Activated T-cell treated with anti-CD3 and anti-CD28 coated beads for 48 hours (primary cell): Measurements from ENCODE around the gene MFAP2.

ENCODE experiments used
- DNase-seq: peaks from one replicate; pipeline ENCODE4 v3.0.0-alpha.2; 2020; ENCODE audit warnings: low read depth

MFAP2 gene, protein sequence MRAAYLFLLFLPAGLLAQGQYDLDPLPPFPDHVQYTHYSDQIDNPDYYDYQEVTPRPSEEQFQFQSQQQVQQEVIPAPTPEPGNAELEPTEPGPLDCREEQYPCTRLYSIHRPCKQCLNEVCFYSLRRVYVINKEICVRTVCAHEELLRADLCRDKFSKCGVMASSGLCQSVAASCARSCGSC

DNA sequence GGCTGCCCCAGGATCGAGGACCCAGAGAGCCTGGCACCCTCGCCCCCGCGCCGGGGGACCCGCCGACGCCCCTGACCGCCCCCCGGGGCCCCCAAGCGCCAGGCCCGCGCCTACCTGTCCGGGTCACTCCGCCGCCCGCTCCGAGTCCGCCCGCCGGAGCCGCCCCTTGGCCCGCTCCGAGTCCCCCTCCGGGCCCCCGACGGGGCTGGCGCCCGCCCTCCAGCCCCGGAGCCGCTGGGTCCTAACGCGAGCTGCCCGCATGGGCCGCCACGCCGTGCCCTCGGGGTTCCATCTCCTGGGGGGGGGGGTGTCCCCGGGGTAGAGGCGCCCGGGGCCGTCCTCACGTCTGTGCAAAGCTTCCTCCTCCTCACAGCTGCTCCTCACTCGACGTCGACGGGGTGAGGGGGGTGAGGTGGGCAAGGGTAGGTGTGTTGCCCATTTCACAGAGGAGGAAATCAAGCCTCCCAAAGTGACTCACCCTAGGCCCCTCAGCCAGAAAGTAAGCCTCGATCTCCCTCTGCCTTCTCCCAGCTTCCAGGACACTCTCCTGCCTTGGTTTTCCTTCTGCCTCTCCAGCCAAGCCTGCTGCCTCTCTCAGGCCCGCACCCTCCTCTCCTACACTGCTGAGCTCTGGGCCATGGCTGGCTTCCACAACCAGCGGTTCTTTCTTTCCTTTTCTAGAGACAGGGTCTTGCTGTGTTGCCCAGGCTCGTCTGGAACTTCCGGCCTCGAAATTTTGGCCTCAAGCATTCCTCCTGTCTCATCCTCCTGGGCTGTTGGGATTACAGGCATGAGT, at the start of gene MFAP2:
Gene MFAP2 (minus strand): TSS at position 148 of the 796 bp plus-strand sequence. CDS start 2,347 bp downstream, outside the sequence.
- DNase-seq = no peak

DNA sequence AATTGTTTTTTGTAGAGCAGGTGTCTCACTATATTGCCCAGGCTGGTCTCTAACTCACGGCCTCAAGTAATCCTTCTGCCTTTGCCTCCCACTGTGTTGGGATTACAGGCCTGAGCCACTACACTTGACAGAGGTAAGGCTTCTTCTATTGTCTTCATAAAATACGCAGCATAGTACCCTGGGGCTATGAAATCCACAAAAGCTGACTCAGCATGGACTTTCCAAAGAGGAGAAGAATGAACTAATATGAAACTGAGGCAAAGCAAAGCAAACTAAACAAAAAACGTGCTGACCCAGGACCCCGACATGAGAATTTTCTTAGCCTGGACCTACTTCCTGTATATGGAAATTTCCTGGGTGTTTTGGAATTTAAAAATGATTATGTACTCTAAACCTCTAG, 49.8 kb upstream of the MFAP2 start:
- DNase-seq = no peak

DNA sequence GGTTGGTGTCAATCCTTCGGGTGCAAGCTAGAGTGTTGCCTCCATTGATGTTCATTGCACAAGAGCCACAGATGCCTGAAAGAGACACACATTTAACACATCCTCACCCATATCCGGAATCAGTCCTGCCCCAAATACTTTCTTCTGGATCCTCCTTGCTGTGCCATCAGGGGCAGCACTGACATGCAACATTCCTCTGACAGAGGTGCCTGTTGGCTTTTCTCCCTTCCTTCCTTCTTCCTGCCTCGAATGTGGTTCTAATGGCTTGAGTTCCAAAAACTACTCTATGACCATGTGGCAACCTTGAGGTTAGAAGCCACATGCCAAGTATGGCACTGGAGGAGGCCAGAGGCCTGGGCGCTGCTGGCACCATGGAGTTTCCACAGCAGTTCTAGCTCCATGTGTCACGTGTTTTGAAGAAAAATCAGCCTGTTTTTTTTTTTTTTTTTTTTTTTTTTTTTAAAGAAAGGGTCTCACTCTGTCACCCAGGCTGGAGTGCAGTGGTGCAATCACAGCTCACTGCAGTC, 48.3 kb upstream of the MFAP2 start:
- DNase-seq = no peak

DNA sequence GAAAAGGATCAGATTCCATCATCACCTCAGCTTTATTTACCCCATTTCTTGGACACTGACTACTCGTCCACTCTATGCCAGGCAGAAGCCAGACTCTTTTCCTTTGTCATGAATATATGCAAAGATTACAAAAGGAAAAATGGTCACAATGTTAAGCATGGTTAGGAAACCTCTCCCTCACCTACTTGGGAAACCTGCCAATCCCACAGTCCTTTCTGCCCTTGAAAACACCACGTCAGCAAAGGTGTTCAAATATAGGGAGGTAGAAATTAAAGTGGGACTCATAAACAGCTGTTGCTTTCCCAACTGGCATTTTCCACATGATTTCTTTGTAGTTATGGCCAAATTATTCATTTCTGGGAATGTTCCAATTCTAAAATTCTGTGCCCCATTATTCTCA, 47.5 kb upstream of the MFAP2 start:
- DNase-seq = no peak

DNA sequence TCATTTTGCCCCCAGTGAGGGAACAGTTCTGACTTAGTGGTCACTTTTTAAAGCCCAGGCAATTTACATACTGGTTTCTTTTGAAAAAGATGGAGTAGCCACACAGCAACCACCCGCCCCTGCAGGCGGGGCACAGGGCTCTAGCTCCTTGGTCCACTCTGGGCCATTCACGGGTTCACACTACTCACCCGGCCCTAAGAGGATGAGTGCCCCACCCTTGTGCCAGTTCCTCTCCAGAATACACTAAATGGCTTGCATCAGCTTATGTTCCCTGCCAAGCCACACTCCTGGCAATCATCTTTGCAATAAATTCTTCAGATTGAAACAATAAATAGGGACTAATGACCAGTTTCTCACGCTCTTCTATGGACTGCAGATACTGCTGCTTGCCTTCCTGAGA, 47.0 kb upstream of the MFAP2 start:
- DNase-seq = no peak

DNA sequence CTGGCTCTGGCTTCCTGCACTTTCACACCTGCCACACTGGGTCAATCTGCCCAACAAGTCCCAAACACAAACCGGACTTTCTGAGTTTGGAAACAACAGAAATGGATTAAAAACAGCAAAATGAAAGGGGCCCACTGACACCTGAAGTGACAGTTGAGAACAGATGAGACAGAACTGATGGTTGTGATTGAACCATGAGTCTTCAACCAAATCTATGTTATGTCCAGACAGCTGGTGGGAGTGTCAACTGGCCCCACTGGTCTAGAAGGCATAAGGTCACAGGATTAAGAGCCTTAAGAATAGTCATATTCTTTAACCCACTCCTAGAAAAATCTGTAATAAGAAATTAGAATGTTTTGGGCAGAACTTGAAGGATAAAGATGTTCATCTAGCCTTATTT, 44.3 kb upstream of the MFAP2 start:
- DNase-seq = no peak

DNA sequence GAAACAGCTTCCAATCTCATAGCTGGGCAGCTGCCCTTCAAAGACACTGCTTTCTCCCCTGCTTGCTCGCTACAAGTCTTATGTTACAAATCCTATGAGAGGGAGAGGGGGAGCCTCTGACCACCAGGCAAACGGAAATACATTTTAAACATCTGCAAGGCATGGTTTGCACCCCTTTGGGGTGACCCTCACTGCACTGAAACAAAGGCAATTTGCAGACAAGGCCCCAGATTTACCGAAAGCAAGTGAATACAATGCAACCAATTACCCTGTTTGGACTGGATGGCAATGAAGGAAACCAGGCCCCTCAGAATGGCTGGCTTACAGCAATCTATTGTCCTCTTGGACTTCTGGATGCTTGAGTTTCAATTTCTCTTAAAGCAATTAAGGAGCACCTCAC, 43.2 kb upstream of the MFAP2 start:
- no peak for DNase-seq

DNA sequence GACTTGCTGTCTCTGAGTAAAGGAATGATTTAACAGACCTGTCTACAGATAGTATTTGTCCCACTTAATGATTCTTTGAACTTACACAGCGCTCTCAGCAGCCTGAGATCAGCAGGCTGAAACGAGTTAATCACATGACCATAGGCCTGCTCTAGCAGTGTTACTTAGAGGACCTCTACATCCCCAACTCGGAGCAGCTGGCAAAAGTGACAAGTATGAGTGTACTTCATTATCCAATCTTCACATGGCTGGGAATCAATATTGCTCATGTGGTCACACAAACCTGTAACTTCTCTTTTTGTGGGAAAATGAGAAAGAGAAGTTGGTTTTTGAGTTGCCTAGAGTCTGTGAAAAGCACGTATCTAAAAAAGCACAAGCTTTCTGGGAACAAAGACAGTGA, 42.7 kb upstream of the MFAP2 start:
- no peak for DNase-seq

DNA sequence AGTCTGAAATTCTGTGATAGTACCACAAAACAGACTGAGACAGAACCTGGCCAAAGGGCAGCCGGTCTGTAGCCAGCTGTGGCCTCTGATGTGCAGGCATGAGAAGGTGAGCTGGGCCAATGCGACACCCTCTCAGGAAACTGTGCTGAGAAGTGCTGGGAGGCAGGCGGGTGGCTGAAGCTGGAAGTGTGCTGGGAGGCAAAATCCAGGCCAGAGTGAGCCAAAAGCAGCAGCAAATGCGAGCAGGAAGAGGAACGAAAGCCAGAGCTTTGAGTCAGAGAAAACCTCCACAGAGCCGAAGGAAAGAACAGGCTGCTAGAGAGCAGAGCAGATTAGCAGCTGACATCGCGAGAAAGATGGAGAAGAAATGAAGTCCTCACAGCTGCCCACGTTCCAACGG, 41.5 kb upstream of the MFAP2 start:
- DNase-seq = no peak

DNA sequence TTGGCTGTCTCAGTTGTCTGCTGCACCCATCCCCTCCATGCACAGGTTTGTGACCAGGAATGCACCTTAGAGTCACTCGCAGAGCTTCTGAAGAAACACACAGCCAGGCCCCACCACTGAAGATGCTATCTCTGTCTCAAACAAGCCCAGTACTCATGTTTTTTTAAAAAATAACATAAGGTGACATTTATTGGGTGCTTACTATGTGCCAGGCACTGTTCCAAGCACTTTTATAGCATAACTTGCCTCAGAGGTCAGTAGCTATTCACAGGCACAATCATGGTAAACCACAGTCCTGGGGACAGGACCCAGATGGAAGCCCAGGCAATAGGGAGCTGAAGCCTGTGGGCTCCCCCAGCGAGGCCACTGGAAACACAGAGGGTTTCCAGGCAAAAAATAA, 40.1 kb upstream of the MFAP2 start:
- DNase-seq = no peak

DNA sequence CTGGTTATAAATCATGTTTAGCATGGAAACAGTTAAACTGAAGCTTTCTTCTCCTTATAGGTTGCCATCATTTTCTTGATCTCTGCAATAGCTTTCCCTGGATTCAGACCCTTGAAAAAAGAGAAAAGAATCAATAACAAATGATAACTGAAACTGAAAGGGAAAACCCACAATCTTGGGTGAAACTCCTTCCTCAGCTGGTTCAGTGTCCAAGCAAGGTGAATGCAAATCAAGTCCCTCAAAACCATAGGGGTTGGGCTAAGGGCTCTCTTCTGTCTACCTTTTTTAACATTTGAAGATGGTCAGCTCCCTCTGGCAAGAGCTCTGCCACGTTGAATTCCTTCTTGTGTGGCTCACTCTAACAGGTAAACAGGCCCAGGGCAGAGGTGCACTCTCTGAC, 38.4 kb upstream of the MFAP2 start:
- DNase-seq = no peak

DNA sequence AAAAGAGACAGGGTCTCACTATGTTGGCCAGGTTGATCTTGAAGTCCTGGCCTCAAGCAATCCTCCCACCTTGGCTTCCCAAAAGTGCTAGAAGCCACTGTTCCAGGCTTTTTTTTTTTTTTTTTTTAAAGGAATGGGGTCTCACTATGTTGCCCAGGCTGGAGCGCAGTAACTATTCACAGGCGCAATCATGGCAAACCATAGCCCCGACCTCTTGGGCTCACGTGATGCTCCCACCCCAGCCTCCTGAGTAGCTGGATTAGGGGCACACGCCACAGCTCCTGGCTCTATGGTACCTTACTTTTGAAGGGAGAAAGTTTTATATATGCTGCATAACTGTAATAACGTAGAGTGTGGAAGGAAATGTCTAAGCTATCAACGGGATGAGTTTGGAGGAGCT, 37.0 kb upstream of the MFAP2 start:
- DNase-seq = no peak

DNA sequence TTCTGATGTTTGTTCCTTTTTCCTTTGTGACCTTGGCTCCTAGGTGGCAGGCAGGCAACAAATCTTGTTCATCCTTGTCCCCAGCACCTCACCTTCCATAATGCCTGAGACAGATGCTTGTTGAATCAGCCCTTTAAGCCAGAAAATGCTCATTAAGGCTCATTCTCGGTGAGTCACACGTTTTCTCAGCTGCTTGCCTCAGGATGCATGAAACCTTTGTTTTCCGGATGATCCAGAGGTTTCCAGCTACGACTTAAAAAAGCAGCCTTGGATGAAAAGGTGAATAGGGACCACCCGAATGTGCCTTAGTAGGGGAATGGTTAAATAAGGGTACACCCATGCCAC, 35.9 kb upstream of the MFAP2 start:
- DNase-seq = no peak

DNA sequence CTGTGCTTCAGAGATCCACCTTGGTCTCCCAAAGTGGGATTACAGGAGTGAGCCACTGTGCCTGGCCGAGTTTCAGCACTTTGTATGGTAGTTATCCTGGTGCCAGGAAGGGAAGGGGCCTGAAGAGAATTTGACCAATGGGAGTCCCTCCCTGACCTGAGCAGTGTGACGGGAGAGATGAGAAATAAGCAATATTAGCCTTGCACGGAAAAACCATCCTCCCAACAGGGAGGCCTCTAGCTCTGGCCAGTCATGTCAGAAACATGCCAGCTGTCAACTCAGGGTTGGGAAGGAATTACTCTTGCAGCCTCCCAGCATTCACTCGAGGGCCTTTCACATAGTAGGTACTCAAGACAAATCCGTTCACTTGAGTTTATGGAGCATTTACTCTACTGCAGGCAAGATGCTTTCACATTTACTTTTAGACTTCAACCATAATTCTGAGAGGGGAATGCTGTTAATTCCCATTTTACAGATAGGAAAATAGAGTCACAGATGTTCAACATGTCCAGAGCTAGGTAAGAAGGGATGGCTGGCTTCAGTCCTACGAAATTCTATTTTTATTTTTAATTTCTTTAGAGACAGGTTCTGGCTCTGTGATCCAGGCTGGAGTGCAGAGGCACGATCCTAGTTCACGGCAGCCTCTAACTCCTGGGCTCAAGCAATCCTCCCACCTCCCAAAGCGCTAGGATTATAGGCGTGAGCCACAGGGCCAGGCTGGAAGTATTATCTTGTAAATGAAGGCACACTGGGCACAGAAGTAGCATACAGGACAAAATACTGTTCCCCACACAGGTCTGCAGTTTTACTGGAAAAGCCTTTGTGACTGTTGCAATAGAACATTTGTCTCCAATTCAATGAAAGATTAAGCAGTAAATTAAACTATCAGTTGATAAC, 34.5 kb upstream of the MFAP2 start:
- no peak for DNase-seq

DNA sequence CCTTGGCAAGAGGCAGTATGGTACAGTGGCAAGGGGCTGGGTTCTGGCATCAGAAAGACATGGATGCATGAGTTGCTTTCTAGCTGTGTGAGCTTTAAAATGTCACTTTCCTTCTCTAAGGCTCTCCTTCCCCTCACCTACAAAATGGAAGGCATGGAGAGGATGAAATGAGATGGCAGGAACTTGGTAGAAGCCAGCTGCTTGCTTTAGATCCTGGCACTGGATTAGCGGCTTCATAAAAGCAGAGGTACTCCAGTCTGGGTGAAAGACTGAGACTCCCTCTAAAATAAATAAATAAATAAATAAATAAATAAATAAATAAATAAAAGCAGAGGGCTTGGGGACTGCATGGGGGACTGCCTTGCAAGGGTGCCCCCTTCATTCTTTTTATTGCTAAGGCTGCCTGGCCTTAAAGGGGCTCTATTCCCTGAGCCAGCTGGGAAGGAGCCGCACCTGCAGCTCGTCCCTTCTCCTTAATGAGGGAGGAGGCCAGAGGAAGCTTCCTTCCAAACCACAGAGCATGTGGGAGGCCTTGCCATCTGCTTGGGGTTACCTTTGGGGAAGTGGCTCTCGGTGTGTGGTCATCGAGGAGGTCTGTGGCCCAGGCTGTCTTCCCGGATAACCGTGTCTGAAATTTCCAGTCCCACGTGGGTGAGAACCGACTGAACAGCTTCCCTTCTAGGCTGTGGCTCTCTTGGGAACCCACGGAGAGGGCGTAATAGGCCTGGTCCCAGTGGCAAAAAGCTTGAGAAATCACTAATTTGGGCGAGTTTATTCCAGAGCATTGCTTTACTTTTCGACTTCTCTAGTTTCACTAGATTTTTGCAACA, 33.3 kb upstream of the MFAP2 start:
- no peak for DNase-seq

DNA sequence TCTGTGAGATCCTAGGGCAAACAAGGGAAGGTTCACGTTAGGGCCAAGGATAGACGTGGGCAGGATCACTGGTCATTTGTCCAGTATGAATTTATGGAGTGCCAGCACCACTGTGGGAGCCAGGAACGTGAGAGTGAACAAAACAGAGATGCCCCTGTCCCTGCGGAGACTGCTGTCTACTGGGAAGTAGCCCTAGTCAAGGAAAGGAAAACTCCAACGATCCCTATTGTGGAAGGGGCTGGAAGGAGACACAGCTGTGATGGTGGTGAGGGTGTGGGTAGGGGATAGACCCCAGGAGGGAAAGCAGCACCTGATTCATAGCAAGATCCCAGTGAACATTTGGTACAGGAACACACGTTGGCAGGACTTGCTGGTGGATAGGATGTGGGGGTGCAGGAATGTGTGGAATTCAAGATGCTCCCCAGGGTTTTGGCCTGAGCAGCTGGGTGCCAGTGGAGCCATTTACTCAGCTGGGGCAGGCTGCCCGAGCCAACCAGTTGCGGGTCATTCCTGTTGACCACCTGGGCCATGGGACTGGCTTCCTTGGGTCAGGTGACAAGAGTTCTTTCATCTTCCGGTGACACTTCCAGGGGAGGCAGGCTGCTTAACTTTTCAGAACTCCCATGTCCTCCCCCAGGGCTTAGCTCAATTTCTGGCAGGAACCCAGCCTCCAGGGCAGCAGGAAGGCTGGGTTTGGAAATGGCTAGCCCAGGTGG, 32.5 kb upstream of the MFAP2 start:
- no peak for DNase-seq

DNA sequence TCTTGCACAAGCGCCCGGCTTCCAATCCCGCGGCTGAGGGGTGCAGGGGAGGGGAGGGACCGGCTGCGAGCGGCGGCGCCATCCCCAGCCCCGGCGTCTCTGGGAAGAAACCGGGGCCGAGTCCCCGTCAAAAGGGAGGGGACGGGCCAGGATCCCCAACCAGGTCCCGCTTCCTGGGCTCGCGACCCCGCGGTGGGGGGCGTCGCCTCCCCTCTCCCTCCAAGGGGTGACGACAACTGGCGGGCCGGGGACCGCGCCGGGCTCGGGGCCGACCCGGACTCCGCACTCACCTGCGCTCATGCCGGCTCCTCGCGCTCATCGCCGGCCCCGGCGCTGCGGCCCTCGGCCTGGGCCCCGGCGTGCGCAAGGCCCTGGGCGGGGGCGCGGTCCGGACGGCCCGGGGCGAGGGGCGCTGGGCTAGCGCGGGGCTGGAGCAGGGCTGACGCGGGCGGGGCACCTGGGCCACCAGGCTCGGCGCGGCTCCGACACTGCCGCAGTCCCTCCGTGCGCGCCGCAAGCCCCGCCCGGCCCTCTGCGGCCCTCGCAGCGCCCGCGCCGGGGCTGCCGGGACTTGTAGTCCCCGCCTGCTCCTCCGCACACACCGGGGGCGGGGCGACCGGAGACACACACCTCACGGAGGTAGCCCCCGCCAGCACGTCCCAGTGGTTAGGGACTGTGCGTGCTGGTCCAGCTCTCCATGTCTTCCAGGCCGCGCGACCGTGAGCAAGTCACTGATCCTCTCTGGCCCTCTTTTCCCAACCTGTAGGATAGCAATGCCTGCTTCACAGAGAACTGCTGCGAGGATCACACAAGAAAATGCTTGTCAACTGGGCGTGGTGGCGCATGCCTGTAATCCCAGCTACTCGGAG, 31.3 kb upstream of the MFAP2 start, which contains the start of gene ATP13A2:
Gene ATP13A2 (minus strand): TSS at position 490 of the 869 bp plus-strand sequence. CDS start 190 bp downstream, at position 300.
- DNase-seq = peak; percentile 82

DNA sequence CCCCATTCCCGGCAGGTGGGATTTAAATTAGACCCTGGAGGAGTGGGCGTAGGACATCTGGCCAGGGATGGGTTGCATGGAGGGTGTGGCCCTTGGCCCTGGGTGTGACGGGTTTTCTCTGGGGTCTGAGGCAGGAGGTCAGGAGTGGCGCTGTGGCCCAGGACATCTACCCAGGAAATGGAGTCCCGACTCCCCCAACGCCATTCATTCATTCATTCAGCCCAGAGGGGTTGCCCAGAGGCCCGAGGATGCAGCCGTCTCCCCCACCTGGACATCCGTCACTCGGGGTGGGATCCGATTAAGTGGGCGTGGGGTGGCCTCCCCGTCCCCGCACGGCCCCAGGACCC, 30.6 kb upstream of the MFAP2 start:
- no peak for DNase-seq

DNA sequence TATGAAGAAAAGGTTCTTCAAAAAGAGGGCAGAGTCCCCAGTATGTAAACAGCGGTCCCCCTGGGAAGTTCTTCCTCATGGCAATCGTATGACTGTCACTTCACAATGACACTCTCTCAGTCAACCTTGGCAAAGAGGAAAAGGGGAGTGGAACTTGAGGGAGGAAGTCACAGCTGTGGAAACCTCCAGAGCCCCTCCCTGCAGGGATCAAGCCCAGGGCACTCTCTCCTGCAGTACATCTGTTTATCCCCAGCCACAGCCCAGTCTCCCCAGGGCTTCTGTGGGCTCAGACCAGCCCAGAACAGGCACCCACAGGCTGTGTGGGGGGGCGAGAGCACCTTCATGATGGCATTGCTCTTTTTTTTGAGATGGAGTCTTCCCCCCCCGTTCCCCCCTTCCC, 29.3 kb upstream of the MFAP2 start:
- no peak for DNase-seq

DNA sequence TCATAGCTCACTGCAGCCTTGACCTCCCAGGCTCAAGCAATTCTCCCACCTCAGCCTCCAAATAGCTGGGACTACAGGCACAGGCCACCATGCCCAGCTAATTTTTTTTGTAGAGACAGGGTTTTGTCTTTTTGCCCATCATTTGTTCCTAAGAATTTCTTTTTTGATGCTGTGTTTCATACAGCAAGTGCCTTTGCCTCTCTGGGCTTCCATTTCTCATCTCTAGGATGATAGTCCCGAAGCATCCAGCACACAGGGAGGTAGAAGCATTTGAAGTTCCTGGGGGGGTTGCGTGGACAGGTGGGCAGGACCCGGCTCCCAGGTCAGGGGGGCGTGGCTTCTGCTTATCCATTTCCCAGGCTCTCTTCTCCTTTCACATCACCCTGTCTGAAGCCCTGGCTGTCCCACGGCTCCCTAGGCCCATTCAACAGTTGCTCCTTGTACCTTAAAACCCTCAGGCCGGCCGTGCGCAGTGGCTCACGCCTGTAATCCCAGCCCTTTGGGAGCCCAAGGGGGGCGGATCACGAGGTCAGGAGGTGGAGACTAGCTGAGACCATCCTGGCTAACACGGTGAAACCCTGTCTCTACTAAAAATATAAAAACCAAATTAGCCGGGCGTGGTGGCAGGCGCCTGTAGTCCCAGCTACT, 27.9 kb upstream of the MFAP2 start:
- no peak for DNase-seq
